OCI-LY7 (cell line): Measurements from ENCODE around the gene CSF1. TPM values are rescaled to one million over a fixed set of nuclear protein-coding genes. Genes with fewer than 3 reads are reported as not detected.

Experiments
- BruUV-seq: library from RNA; stranded (reverse); fragments of 400-500 nt; replicated peaks from 2 replicates; lab custom pipeline; 2021; lab: Mats Ljungman, UMichigan
- CTCF ChIA-PET: fragments of 300-600 bp; sonication (Branson Sonifier 250); formaldehyde crosslinking; loops from one replicate; lab custom pipeline; 2022; ENCODE audit warnings: antibody characterized with exemption; ENCODE audit not compliant: unreplicated experiment; lab: Charles Lee
- POLR2A ChIA-PET: fragments of 300-600 bp; sonication (Branson Sonifier 250); formaldehyde crosslinking; loops from one replicate; lab custom pipeline; 2022; ENCODE audit warnings: antibody characterized with exemption; lab: Charles Lee
- DNase-seq: peaks from one replicate; pipeline ENCODE4 v3.0.0-alpha.2; 2015; ENCODE audit warnings: low spot score
- H2AFZ ChIP-seq: fragments of 200-600 bp; sonication (generic), shearing (Covaris generic); 2 replicates; pipeline ENCODE4 v1.6.1; 2014; ENCODE audit warnings: mild to moderate bottlenecking, antibody characterized with exemption, low read length, moderate library complexity
- H3K27ac ChIP-seq: fragments of 200-600 bp; sonication (generic); 2 replicates; pipeline ENCODE4 v1.5.1; 2014; ENCODE audit warnings: mixed run types, low read depth, mild to moderate bottlenecking, moderate library complexity, low read length, inconsistent platforms; ENCODE audit not compliant: poor library complexity, severe bottlenecking
- H3K36me3 ChIP-seq: fragments of 200-600 bp; sonication (generic); 2 replicates; pipeline ENCODE4 v1.6.1; 2014; ENCODE audit warnings: mild to moderate bottlenecking, antibody characterized with exemption, low read length, moderate library complexity, mixed read lengths; ENCODE audit not compliant: insufficient read depth
- H3K4me1 ChIP-seq: fragments of 200-600 bp; sonication (generic); 2 replicates; pipeline ENCODE4 v1.5.1; 2014; ENCODE audit warnings: mild to moderate bottlenecking, low read length; ENCODE audit not compliant: insufficient read depth, poor library complexity, severe bottlenecking
- H3K4me2 ChIP-seq: fragments of 200-600 bp; sonication (generic); 2 replicates; pipeline ENCODE4 v1.6.1; 2014; ENCODE audit warnings: mild to moderate bottlenecking, low read length
- H3K4me3 ChIP-seq: fragments of 200-600 bp; sonication (generic); 2 replicates; pipeline ENCODE4 v1.5.1; 2014; ENCODE audit warnings: mild to moderate bottlenecking, low read depth, low read length; ENCODE audit not compliant: poor library complexity, severe bottlenecking
- H3K79me2 ChIP-seq: fragments of 200-600 bp; sonication (generic); 2 replicates; pipeline ENCODE4 v1.6.1; 2016; ENCODE audit warnings: low read depth, mild to moderate bottlenecking, low read length, moderate library complexity, mixed read lengths; ENCODE audit not compliant: insufficient read depth
- H3K9me2 ChIP-seq: fragments of 200-600 bp; sonication (generic); 2 replicates; pipeline ENCODE4 v1.6.1; 2016; ENCODE audit warnings: mild to moderate bottlenecking, low read length, mixed read lengths; ENCODE audit not compliant: insufficient read depth
- H3K9me3 ChIP-seq: fragments of 200-600 bp; sonication (generic); 2 replicates; pipeline ENCODE4 v1.6.1; 2014; ENCODE audit warnings: mild to moderate bottlenecking, mixed run types, low read length, mixed read lengths
- H4K20me1 ChIP-seq: fragments of 200-600 bp; sonication (generic); 2 replicates; pipeline ENCODE4 v1.6.1; 2014; ENCODE audit warnings: mild to moderate bottlenecking, antibody characterized with exemption, low read length, moderate library complexity, mixed read lengths; ENCODE audit not compliant: insufficient read depth
- CTCF ChIP-seq: fragments of 200-600 bp; sonication (generic); conservative IDR thresholded peaks from 2 replicates; pipeline ENCODE4 v1.5.1; 2014; ENCODE audit warnings: mild to moderate bottlenecking, antibody characterized with exemption, low read length, moderate library complexity, mixed read lengths
- EZH2phosphoT487 ChIP-seq: fragments of 200-600 bp; sonication (generic); IDR thresholded peaks from 2 replicates; pipeline ENCODE4 v1.6.1; 2018; ENCODE audit warnings: low read depth, borderline replicate concordance, mild to moderate bottlenecking, mixed run types, antibody characterized with exemption, low read length, moderate library complexity, mixed read lengths
- intact Hi-C: fragments of 100-400 bp; cut with micrococcal nuclease; formaldehyde crosslinking; loops from one replicate; pipeline ENCODE4 v1.10.0; 2022; ENCODE audit not compliant: unreplicated experiment
- total RNA-seq, 2 experiments: library from RNA; depleted of rRNA in 1 of 2; stranded (reverse); fragments of >200 nt in 1 of 2; shearing (Covaris generic) in 1 of 2; gene quantifications; 2 replicates each; pipeline ENCODE4 v1.2.3, GENCODE V29; 2014 to 2022

CSF1 gene
- total RNA-seq, 2 experiments from 2014 or later: not detected

- H2AFZ ChIP-seq: no peak overlapping the region
- CTCF ChIA-PET: no interaction called here
- TF ChIP-seq CTCF: no peak
- TF ChIP-seq EZH2phosphoT487: no peak
- no peaks in the 10 kb centered on the region for H3K9me3 ChIP-seq
- no peaks in the 10 kb centered on the region for H3K79me2 ChIP-seq
- intact Hi-C loops: no loop called here
- H3K4me1 ChIP-seq: no peaks in the 10 kb centered on the region
- no peaks in the 10 kb centered on the region for H3K9me2 ChIP-seq
- H3K36me3 ChIP-seq: no peaks in the 10 kb centered on the region
- no peak for DNase-seq
- BruUV-seq: no TSS peak
- no peak overlapping the region for H3K27ac ChIP-seq
- no peak overlapping the region for H3K4me2 ChIP-seq
- H3K4me3 ChIP-seq: no peak overlapping the region
- no peaks in the 10 kb centered on the region for H4K20me1 ChIP-seq
- POLR2A ChIA-PET: no interaction called here
These were observed 29.4 kb upstream of the CSF1 start for GRCh38 chr1:109880971-109881894.

GRCh38 chr1:109881906-109882287 is 28.8 kb upstream of the CSF1 start:
- Histone ChIP-seq H3K4me2 (no peak overlapping the region), H2AFZ (no peak overlapping the region), H4K20me1 (no peaks in the 10 kb centered on the region), H3K9me3 (no peaks in the 10 kb centered on the region), H3K27ac (no peak overlapping the region), H3K79me2 (no peaks in the 10 kb centered on the region), H3K36me3 (no peaks in the 10 kb centered on the region), H3K4me3 (no peak overlapping the region), H3K9me2 (no peaks in the 10 kb centered on the region), H3K4me1 (peaks cover 7% of the 10 kb centered on the region)
- ChIA-PET POLR2A (no interaction called here), CTCF (no interaction called here)
- DNase-seq: no peak
- intact Hi-C loops: no loop called here
- no TSS peak for BruUV-seq
- TF ChIP-seq EZH2phosphoT487 (no peak), CTCF (no peak)
